CD4-positive, alpha-beta T cell treated with Interleukin-6 at 100 ng/mL for 8 hours (primary cell): ENCODE measurements around the gene EIF2B2.

ENCODE experiments used
- DNase-seq: peaks from one replicate; pipeline ENCODE4 v3.0.0-alpha.2; 2020; ENCODE audit warnings: mixed read lengths, low spot score

Gene EIF2B2

DNA sequence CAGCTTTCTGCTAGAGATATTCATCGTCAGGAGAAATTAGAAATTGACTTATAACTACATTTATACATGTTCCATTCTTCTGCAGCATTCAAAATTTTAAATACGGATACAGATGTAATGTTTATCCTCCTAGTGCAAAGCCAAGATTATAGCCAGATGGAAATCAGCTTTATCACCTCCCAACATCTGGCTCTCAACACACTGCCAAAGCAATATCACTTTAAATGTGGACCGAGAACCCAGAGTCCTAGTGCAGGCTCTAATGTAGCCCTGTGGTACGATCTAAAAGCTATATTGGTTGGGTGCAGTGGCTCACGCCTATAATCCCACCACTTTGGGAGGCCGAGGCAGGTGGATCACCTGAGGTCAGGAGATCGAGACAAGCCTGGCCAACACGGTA, 42.0 kb downstream of the EIF2B2 start:
- no peak for DNase-seq

DNA sequence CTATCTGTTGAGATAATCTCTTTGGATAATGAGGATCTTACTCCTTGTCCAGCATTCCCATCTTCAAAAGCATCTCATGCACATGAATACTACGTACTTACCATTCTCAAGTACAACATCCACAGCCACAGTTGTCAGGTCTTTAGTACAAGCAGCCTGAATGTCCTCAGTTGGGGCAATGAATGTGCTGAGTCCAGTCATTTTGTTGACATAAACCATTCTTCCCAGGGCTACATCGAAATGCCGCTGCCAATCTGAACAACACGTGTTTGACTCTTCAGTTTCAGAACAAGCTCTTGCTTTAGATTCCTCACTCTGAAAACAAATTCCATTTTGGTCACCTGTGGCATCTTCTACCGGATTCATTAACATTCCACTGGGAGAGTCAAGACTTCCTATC, 43.6 kb downstream of the EIF2B2 start:
- no peak for DNase-seq

DNA sequence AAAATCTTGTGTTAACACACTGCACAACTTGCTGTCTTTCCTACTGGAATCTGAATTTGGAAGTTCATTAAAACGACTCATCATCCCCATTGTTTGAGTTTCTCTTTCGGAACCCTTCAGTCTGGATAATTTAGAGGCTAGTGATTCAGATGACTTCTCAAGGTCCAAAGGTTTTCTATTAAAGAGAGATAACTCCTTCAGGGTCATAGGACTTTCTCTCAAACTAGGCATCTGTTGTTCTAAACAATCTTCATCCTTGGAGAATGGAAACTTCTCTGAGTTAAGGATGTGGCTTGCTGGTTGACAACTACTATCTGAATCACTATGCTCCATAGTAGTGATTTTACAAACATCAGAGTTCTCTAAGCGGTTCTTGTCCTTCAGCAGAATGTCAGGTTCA, 44.2 kb downstream of the EIF2B2 start:
- no peak for DNase-seq

DNA sequence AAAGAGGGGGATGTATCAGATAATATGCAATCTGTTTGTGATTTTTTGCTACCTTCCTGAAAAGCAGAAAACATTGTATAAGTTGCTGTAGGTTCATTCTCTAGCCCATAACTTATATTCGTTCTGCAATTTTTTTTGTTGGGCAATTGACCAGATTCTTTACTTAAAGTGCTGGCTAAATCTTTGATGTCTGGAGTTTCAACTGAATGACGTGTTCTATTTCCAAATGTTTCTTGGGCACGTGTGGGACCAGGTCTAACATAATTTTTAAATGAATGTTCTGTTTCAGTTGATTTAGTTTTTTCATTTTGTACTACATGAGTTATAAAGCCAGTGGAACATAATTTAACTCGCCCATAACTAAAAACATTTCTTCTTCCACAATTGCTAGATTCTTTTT, 44.8 kb downstream of the EIF2B2 start:
- DNase-seq: no peak

DNA sequence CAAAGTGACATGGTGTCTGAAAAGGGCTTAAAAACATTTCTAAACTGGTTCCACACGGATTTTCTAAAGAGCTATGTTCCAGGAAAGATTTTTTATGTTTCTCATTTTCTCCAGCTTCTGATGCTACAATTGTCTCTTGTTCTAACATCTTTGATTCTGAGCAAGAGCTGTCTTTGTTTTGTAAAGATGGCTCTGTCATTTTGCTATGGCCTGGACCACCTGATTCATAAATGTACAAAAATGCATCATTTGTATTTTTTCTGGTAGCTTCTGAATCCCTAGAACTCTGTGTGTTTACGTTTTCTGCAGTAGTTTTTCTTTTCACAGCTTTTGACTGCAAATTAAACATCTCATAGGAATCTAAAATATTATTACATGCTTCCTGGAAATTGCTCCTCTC, 45.4 kb downstream of the EIF2B2 start:
- no peak for DNase-seq

DNA sequence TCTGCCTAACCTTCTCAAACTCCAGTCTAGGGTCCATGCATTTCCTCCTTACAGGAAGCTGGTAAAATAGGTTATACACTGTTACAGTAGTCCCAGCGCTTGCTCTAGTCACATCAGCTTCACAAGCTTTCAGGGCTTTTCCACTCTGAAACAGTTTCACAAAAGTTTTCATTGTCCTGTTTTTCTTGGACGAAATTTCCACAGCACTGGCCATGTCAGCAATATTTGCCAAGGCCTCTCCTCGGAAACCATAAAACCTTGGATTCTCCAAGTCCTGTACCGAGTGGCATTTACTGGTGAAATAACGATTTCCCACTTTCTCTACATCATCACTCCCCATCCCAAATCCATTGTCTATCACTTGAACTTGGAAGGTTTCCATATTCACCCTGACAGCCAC, 46.4 kb downstream of the EIF2B2 start:
- no peak for DNase-seq

DNA sequence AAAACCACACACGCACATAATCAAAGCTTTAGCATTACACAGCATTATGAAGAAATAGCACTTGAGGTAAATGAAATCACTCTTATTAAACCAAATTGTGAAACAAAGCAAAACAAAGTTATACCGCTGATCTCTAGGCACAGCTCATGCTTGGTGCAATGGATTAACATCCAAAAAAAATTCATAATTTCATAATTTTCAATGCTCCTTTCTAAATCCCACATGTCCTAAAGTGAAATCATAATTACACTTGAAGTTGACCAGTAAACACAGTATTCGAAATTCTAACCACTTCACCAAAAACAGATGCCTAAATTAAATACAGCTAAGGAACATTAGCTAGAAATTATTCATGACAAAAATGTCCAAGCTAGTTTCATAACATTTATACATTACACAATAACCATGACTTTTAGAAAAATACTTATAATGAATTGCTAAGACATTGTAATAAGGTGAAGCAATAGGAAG, 47.0 kb downstream of the EIF2B2 start:
- no peak for DNase-seq

DNA sequence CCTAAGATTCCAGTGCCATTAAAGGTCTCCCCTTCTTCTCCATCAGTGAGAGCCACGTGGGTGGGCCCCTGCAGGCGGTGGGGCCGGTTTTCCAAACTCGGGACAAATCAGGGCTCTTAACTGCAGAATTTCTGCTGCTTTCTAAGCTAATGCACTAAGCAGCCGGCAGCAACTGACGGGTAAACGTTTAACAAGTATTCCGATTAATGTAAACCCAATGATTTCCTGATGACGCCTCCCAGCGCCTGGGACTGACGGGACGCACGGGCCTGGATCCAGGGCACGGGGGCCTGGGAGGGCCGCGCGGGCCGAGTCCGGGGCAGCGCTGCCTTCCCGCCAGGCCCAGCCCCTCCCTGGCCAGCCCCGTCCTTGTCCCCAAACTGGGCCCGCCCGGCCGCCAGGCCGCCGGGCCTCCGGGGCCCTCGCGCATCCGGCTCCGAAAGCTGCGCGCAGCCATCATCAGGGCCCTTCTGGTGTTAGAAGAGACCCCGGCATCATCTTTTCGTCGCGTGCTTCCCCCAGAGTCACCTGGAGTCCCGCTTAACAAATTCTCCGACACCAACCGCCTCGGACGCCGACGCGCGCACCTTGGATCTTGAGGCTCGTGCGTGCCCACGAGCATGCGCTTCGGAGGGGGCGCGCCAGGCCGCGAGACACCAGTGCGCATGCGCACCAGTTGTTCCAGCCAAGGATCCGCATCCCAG, 48.3 kb downstream of the EIF2B2 start, which contains the start of gene MLH3:
MLH3 (minus strand) TSS at position 616 of the 704 bp plus-strand sequence. CDS start 1,812 bp downstream, outside the sequence.
- peak; percentile 79 for DNase-seq

DNA sequence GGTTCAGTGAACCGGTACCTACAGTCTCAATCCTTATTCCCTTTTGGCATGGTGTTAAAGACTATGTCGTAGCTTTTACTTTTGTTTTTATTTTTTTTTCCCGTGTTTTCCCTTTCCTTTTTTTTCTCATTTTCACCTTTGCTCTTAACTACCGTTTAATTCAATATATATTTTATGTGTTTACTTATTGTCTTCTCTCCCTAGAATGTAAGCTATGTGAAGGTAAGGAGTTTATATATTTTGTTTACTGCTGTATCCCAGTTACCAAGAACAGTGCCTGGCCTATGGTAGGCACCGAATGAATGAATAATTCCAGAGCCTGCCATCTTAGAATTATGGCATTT, 48.8 kb downstream of the EIF2B2 start:
- no peak for DNase-seq

DNA sequence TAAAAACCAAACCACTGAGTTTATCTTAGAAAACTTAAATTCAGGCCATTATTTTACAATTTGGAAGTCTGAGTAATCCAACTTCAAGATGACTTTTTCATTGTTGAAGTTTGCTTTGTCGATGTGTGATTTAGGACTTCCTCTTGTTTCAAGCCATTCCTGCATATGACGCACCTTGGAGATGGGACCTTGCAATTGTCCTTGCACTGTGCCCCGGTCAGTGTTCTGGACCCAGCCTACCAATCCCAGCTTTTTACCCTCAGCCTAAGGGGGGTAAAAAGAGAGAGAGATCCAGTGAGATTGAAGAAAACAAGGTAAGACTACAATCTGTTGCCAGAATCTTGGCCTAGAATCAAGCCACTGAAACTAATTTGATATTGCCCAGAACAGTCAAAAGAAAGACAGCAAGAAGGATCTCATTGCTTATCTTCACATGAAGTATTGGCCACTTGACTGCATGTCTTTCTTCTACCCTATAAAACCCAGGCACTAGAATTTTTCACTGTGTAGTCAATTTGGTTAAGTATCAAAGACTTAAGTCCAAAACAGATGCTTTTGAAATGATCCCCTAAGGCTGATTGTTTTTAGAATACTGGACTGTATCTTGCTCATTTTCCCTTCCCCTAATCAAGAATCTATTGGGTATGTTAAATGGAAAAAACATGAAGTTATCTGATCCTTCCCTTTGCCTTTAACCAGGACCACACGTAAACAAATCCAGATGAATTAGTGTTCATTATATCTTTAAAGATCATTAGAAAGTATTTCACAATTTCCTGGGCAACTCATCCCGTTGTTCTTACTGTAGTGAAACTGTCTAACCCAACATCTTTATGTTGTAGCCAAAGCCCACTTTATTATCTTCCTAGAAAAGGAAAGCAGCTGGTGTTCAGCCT, 50.9 kb downstream of the EIF2B2 start:
- DNase-seq: no peak

DNA sequence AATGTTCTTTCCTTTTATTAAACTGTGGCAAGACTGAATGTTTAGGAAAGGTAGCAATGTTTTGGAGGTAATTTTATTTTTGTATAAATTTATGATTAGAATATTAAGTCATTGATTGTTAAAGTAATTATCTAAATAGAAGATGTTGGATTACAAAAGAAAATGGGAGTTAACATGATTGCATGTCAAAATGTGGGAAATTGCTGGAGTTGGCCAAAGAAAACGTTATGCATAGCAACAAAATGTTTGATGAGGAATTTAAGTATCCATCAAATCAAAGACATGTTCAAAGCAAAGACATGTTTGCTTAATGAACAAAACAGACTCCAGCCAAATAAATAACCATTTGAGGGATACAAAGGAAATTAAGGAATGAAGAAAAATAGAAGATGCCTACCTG, 51.7 kb downstream of the EIF2B2 start:
- DNase-seq: no peak

DNA sequence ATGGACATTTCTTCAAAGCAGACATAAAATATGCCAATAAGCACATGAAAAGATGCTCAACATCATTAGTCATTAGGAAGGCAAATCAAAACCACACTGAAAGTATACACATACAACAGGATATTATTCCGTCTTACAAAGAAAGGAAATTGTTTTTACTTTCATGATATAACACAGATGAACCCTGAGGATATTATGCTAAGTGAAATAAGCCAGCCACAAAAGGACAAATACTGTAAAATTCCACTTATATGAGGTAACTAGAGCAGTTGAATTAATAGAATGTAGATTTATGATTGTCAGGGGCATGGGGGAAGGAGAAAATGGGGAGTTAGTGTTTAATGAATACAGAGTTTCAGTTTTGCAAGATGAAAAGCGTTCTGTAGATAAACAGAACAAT, 56.9 kb downstream of the EIF2B2 start:
- no peak for DNase-seq

DNA sequence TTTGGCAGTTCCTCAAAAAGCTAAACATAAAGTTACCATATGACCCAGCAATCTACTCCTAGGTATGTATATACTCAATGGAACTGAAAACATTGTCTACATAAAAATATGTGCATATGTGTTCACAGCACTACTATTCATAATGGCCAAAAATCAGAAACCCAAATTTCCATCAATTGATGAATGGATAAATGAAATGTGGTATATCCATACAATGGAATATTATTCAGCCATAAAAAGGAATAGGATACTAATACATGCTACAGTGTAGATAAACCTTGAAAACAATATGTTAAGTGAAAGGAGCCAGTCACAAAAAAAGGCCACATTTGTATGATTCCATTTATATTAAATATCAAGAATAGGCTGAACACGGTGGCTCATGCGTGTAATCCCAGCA, 57.7 kb downstream of the EIF2B2 start:
- DNase-seq: no peak
